Tibial nerve (tissue), 4 donors: ENCODE results near the gene SMYD3. TPM values are rescaled to one million over a fixed set of nuclear protein-coding genes. Genes with fewer than 3 reads are reported as not detected.

Experiments used
- DNase-seq, 2 donors: peaks; one replicate each; pipeline ENCODE4 v3.0.0-alpha.2; 2019; ENCODE audit warnings: low spot score in 2 of 2
- H3K27ac ChIP-seq, 4 donors: fragments of 200-600 bp; sonication (generic) in 3 of 4; one replicate each; pipeline ENCODE4 v1.5.1; 2017 to 2019; ENCODE audit warnings: mild to moderate bottlenecking in 1 of 4
- H3K27me3 ChIP-seq, 2 donors: fragments of 200-600 bp; sonication (generic) in 1 of 2; one replicate each; pipeline versions ENCODE4 v1.5.1 to v1.6.0; 2017 to 2019
- H3K36me3 ChIP-seq, 3 donors: fragments of 200-600 bp; sonication (generic); one replicate each; pipeline ENCODE4 v1.5.1; 2018 to 2019
- H3K4me1 ChIP-seq, 4 donors: fragments of 200-600 bp; sonication (generic) in 3 of 4; one replicate each; pipeline ENCODE4 v1.5.1; 2017 to 2019
- H3K4me3 ChIP-seq, 4 donors: fragments of 200-600 bp; sonication (generic) in 3 of 4; one replicate each; pipeline ENCODE4 v1.5.1; 2017 to 2019; ENCODE audit warnings: mild to moderate bottlenecking in 1 of 4, moderate library complexity in 1 of 4
- H3K9me3 ChIP-seq, 4 donors: fragments of 200-600 bp; sonication (generic) in 3 of 4; one replicate each; pipeline ENCODE4 v1.5.1; 2017 to 2019
- CTCF ChIP-seq, 5 experiments: fragments of 200-600 bp in 3 of 5; fragments of 450-650 bp in 2 of 5; sonication (generic) in 3 of 5; IDR thresholded peaks; one replicate each; pipeline ENCODE4 v1.5.1; 2016 to 2019; ENCODE audit warnings: antibody characterized with exemption in 5 of 5, mild to moderate bottlenecking in 3 of 5, moderate library complexity in 2 of 5
- EP300 ChIP-seq, 2 donors: sonication (generic); formaldehyde crosslinking; IDR thresholded peaks; one replicate each; pipeline ENCODE4 v1.6.1; 2017; ENCODE audit warnings: antibody characterized with exemption in 2 of 2, mild to moderate bottlenecking in 1 of 2
- POLR2A ChIP-seq, 2 donors: fragments of 450-650 bp; IDR thresholded peaks; one replicate each; pipeline ENCODE4 v1.6.1; 2017; ENCODE audit warnings: antibody characterized with exemption in 2 of 2, mild to moderate bottlenecking in 2 of 2, moderate library complexity in 2 of 2
- WGBS, 2 donors: methylation state at CpG; one replicate each; pipeline ENCODE4 v1.1.5; 2018; 5-methylcytosine and 5-hydroxymethylcytosine counted together
- total RNA-seq, 4 donors: library from RNA; depleted of rRNA; stranded (reverse); fragments of >200 nt; gene quantifications; one replicate each; pipeline ENCODE4 v1.1.0, GENCODE V29; 2016

The SMYD3 gene
- total RNA-seq, 4 donors from 2014 or later, result 22.2 to 30.3 (median 27.0) TPM

DNA sequence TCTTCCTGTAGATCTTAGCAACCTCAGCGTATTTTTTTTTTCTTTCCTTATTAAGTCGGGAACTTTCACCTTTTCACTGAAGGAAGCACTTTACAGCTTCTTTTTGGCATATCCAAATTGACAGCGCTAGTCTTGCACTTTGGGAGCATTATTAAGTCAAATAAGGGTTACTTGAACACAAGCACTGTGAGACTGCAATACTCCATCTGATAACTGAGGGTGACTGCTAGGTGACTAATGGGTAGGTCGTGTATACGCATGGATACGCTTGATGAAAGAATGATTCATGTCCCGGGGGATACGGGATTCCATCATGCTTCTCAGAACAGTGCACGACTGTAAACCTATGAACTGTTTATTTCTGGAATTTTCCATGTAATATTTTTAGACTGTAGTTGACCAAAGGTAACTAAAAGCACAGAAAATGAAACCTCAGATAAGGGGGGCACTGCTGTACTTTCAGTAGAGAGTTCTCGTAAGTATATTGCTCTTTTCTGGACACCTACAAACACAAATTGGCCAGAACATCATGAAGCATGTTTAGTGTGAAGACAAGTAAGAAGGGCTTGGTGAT, 364.7 kb downstream of the SMYD3 start:
- no peaks in the 10 kb centered on the region for H3K36me3 ChIP-seq
- H3K9me3 ChIP-seq, result no peaks in the 10 kb centered on the region
- H3K4me1 ChIP-seq, result peaks cover 0 to 5% (median 0%) of the 10 kb centered on the region in 4 donors
- TF ChIP-seq POLR2A (IDR thresholded peaks at IDR 0.05), result no peak
- no peak for TF ChIP-seq CTCF (IDR thresholded peaks at IDR 0.05)
- no peak for TF ChIP-seq EP300 (IDR thresholded peaks at IDR 0.05)
- 72 to 73% methylated on average over 10 of the region's 10 CpGs for WGBS, 2 donors
- no peaks in the 10 kb centered on the region for H3K27me3 ChIP-seq
- H3K4me3 ChIP-seq, result no peak overlapping the region
- no peak overlapping the region for H3K27ac ChIP-seq
- no peak for DNase-seq

DNA sequence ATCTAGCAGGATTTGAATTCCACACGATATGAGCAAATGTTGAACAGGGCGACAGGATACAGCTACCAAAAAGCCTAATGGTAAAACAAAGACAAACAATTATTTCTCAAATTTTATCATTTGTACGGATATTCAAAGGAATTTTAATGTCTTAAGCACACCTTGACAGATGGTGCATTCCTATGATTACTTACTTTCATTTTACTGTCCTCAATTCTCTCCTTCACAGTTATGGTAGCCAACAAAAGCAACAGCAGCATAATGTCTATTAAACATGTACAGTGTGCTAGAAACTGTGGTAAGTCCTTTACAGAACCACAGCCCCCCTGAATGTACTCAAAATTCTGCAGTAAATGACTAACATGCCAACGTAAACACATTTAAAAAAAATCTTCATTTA, 365.8 kb downstream of the SMYD3 start:
- TF ChIP-seq POLR2A (IDR thresholded peaks at IDR 0.05) (no peak), CTCF (IDR thresholded peaks at IDR 0.05) (no peak), EP300 (IDR thresholded peaks at IDR 0.05) (no peak)
- no peaks in the 10 kb centered on the region for H3K36me3 ChIP-seq
- no peak overlapping the region for H3K4me3 ChIP-seq

GRCh38 chr1:246139745-246140182, 367.3 kb downstream of the SMYD3 start:
- 47 to 49% methylated on average over 2 of the region's 2 CpGs for WGBS, 2 donors
- Histone ChIP-seq H3K27ac (peak overlapping the region in 1 of 4 donors; percentile 52), H3K27me3 (no peaks in the 10 kb centered on the region), H3K4me1 (peaks cover 0 to 5% (median 0%) of the 10 kb centered on the region in 4 donors), H3K4me3 (no peak overlapping the region), H3K9me3 (no peaks in the 10 kb centered on the region), H3K36me3 (no peaks in the 10 kb centered on the region)
- TF ChIP-seq EP300 (IDR thresholded peaks at IDR 0.05) (no peak), CTCF (IDR thresholded peaks at IDR 0.05) (no peak), POLR2A (IDR thresholded peaks at IDR 0.05) (no peak)
- no peak for DNase-seq

More for the DNA sequence above, 365.8 kb downstream of the SMYD3 start:
- no peaks in the 10 kb centered on the region for H3K9me3 ChIP-seq
- H3K27me3 ChIP-seq, result no peaks in the 10 kb centered on the region
- DNase-seq, result no peak
- WGBS, 2 donors, result 77 to 88% methylated on average over 4 of the region's 4 CpGs
- peaks cover 0 to 5% (median 0%) of the 10 kb centered on the region in 4 donors for H3K4me1 ChIP-seq
- no peak overlapping the region for H3K27ac ChIP-seq

- Histone ChIP-seq H3K9me3 (no peaks in the 10 kb centered on the region), H3K27ac (no peak overlapping the region), H3K4me3 (no peak overlapping the region), H3K27me3 (no peaks in the 10 kb centered on the region), H3K4me1 (peaks cover 0 to 5% (median 0%) of the 10 kb centered on the region in 4 donors), H3K36me3 (no peaks in the 10 kb centered on the region)
- 49 to 78% methylated on average over 2 of the region's 2 CpGs for WGBS, 2 donors
- TF ChIP-seq CTCF (IDR thresholded peaks at IDR 0.05), result no peak
- no peak for TF ChIP-seq EP300 (IDR thresholded peaks at IDR 0.05)
- no peak for TF ChIP-seq POLR2A (IDR thresholded peaks at IDR 0.05)
- no peak for DNase-seq
These were observed 368.3 kb downstream of the SMYD3 start for GRCh38 chr1:246138781-246139180.

DNA sequence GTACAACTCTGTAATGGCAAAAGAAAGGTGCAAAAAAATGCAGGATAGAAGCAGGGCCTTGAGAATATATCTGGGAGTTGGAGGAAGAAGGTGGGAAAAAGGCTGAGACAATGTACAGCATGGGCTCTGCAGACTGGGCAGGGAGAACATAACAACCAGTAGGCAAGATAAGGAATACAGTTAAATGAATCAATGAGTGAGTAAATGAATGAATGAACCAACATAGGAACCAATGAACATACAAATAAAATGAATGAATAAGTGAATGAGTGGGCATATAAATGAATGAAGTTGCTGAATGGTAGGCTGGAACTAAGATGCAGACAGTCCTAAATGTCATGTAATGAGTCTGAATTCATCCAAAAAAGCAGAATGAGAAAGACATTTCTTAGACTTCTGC, 370.6 kb downstream of the SMYD3 start:
- Histone ChIP-seq H3K9me3 (no peaks in the 10 kb centered on the region), H3K27me3 (no peaks in the 10 kb centered on the region), H3K27ac (no peak overlapping the region), H3K4me1 (peaks cover 0 to 5% (median 0%) of the 10 kb centered on the region in 4 donors), H3K36me3 (no peaks in the 10 kb centered on the region), H3K4me3 (no peak overlapping the region)
- no peak for TF ChIP-seq CTCF (IDR thresholded peaks at IDR 0.05)
- no peak for TF ChIP-seq POLR2A (IDR thresholded peaks at IDR 0.05)
- no peak for TF ChIP-seq EP300 (IDR thresholded peaks at IDR 0.05)
- no peak for DNase-seq
